Astrocyte of the cerebellum (primary cell): Measurements from ENCODE around the gene WDR17.

ENCODE experiments used
- DNase-seq: peaks from one replicate; pipeline ENCODE4 v3.0.0-alpha.2; 2011; ENCODE audit warnings: low read depth
- H3K4me3 ChIP-seq: 2 replicates; pipeline ENCODE4 v1.5.1; 2011; ENCODE audit warnings: mild to moderate bottlenecking, low read depth, low read length, moderate library complexity
- in situ Hi-C: cut with HindIII; loops from 2 replicates; pipeline ENCODE4 v1.10.0; 2017; ENCODE audit warnings: low sequenced_read_pairs
- TF ChIP-seq, protein P1 (sequence below): IDR thresholded peaks from 2 replicates; pipeline ENCODE4 v1.5.1; 2012; ENCODE audit warnings: low read length, low read depth, moderate library complexity, mild to moderate bottlenecking; ENCODE audit errors: missing control alignments

WDR17 gene

DNA sequence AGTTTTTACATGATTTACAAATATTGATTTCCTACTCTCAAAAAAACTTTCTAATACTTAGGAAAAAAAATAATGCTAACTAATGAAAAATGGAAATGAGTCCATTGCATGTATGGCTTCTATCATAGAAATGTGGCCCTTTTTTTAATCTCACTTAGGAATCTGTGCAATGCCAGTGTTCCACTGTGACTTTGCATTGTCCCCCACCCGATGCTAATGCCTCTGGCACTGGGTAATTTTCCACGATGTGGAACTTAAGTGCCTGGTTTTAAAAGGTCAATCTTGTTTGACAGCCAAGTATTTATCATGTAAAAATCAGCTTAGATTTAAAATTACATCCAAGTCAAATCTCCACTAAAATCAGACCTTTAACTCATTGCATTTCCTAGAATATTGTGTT, 76.6 kb downstream of the WDR17 start:
- TF ChIP-seq, protein P1, sequence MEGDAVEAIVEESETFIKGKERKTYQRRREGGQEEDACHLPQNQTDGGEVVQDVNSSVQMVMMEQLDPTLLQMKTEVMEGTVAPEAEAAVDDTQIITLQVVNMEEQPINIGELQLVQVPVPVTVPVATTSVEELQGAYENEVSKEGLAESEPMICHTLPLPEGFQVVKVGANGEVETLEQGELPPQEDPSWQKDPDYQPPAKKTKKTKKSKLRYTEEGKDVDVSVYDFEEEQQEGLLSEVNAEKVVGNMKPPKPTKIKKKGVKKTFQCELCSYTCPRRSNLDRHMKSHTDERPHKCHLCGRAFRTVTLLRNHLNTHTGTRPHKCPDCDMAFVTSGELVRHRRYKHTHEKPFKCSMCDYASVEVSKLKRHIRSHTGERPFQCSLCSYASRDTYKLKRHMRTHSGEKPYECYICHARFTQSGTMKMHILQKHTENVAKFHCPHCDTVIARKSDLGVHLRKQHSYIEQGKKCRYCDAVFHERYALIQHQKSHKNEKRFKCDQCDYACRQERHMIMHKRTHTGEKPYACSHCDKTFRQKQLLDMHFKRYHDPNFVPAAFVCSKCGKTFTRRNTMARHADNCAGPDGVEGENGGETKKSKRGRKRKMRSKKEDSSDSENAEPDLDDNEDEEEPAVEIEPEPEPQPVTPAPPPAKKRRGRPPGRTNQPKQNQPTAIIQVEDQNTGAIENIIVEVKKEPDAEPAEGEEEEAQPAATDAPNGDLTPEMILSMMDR = no peak
- no peak for DNase-seq
- in situ Hi-C loops = no loop called here
- no peak overlapping the region for H3K4me3 ChIP-seq

DNA sequence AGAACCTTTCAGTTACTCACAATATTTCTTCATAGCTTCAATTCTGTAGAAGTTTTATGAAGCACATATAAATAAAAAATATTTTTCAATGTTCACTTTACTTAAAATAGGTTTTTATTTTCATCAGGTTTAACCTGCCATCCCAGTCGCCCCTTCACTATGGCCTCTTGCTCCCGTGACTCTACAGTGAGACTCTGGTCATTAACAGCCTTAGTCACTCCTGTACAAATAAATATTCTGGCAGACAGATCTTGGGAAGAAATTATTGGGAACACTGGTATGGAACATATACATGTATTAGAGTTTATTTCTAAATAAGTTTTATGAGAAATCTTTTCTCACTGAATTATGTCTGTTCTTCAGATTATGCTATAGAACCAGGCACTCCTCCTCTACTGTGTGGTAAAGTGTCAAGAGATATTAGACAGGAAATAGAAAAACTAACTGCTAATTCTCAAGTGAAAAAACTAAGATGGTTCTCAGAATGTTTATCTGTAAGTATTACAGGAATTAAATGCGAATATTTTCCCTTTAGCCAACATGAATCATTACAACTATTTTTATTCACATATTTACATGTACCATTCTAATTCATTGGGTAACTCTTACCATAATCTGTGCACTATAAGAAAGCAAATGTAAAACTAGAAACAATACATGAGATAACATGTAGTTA, 84.2 kb downstream of the WDR17 start:
- in situ Hi-C loops = no loop called here
- no peak for DNase-seq
- no peak overlapping the region for H3K4me3 ChIP-seq
- TF ChIP-seq, protein P1 = no peak

DNA sequence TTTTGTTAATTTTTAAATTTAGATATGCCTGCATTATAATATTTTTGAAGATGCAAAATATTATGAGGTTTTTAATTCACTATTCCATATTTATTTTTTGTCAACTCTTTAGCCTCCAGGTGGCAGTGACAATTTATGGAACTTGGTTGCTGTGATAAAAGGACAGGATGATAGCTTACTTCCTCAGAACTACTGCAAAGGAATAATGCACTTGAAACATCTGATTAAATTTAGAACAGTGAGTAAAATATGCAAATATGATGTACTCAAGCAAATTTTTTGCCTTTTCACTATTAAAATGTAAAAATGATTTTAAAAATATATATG, 84.7 kb downstream of the WDR17 start:
- in situ Hi-C loops = no loop called here
- TF ChIP-seq, protein P1 = no peak
- peak; percentile 3 for DNase-seq
- no peak overlapping the region for H3K4me3 ChIP-seq

DNA sequence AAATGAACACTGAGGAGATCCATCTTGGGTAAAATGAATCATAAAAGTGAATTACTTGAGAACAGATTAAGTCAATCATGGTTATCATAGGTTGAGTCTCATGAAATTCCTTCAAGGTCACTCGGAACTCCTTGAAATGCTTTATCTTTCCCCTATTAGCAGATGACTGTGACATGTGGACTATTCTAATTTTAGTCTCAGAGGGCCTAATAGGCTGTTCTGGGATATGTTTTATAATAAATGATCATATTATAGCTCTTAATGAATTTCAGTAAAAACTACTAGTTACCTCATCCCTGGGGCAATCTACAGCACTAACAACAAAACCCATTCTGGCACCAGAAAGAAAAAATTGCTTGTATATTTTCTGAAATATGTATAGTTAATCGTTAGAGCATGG, 85.1 kb downstream of the WDR17 start:
- TF ChIP-seq, protein P1 = no peak
- H3K4me3 ChIP-seq = no peak overlapping the region
- in situ Hi-C loops = no loop called here
- no peak for DNase-seq

DNA sequence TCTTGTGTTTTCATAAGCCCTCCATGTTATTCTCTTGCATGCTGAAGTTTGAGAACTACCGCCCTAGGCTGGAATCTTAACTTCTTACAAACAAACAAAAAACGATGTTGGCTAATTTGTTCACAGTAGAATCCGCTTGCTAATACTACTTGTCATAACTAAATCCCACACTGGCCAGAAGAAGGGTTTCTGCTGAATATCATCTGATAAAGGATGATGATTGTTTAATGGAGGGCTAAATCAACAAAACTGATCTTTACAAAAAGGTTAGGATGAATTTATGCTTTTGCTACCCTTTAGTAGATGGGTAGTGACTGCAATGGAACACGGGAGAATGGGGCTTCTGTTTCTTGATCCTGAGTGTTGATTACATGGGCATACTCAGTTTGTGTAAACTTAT, 87.5 kb downstream of the WDR17 start:
- DNase-seq = no peak
- no peak overlapping the region for H3K4me3 ChIP-seq
- TF ChIP-seq, protein P1 = no peak
- in situ Hi-C loops = no loop called here

DNA sequence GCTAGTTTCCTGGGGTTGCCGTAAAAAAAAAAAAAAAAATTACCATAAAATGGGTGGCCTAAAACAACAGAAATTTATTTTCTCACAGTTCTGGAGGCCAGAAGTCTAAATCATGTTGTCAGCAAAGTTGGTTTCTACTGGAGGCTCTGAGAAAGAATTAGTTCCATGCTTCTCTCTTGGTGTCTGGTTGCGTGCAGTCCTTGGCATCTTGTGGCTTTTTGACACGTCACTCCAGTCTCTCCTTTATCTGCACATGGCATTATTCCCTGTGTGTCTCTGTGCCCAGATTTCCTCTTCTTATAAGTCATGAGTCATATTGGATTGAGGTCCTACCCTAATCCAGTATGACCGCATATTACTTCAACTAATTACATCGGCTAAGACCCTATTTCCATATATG, 91.0 kb downstream of the WDR17 start:
- in situ Hi-C loops = no loop called here
- TF ChIP-seq, protein P1 = no peak
- DNase-seq = peak; percentile 68
- H3K4me3 ChIP-seq = no peak overlapping the region
